OCI-LY1 (cell line): Measurements from ENCODE around the gene DMGDH.

Experiments
- EZH2 ChIP-seq: fragments of 200-600 bp; sonication (generic), shearing (Covaris generic); IDR thresholded peaks from 2 replicates; pipeline ENCODE4 v1.8.0; 2017; ENCODE audit warnings: borderline replicate concordance, mixed run types, mild to moderate bottlenecking, antibody characterized with exemption, low read length, moderate library complexity, mixed read lengths
- TF ChIP-seq, protein P1 (sequence below): fragments of 200-600 bp; sonication (generic), shearing (Covaris generic); IDR thresholded peaks from 2 replicates; pipeline ENCODE4 v1.5.1; 2017; ENCODE audit warnings: mild to moderate bottlenecking, antibody characterized with exemption, low read length, moderate library complexity, mixed read lengths

DNA sequence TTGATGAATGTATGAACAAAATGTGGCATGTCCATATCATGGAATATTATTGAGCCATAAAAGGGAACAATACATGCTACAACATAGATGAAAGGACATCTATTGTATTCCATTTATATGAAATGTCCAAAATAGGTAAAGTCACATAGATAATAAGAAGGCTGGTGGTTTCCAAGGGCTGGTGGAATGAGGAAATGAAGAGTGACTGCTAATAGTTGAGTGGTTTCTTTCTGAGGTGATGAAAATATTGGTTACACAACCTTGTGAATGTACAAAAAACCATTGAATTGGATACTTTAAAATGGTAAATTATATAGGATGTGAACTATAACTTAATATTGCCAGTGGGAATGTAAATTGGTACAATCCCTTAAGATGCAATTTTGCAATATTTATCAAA, 89.6 kb downstream of the DMGDH start:
- TF ChIP-seq, protein P1, sequence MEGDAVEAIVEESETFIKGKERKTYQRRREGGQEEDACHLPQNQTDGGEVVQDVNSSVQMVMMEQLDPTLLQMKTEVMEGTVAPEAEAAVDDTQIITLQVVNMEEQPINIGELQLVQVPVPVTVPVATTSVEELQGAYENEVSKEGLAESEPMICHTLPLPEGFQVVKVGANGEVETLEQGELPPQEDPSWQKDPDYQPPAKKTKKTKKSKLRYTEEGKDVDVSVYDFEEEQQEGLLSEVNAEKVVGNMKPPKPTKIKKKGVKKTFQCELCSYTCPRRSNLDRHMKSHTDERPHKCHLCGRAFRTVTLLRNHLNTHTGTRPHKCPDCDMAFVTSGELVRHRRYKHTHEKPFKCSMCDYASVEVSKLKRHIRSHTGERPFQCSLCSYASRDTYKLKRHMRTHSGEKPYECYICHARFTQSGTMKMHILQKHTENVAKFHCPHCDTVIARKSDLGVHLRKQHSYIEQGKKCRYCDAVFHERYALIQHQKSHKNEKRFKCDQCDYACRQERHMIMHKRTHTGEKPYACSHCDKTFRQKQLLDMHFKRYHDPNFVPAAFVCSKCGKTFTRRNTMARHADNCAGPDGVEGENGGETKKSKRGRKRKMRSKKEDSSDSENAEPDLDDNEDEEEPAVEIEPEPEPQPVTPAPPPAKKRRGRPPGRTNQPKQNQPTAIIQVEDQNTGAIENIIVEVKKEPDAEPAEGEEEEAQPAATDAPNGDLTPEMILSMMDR: no peak
- TF ChIP-seq EZH2: no peak
